CD4-positive, alpha-beta T cell treated with Interleukin-15 for 1 hour (primary cell): ENCODE data around the gene PTPRM.

Source experiments
- DNase-seq: peaks from one replicate; pipeline ENCODE4 v3.0.0-alpha.2; 2020

Gene PTPRM

GRCh38 chr18:8065773-8066172, 498.7 kb downstream of the PTPRM start:
- no peak for DNase-seq

- DNase-seq, result no peak
Measured at GRCh38 chr18:8069708-8070107, 502.6 kb downstream of the PTPRM start.

DNA sequence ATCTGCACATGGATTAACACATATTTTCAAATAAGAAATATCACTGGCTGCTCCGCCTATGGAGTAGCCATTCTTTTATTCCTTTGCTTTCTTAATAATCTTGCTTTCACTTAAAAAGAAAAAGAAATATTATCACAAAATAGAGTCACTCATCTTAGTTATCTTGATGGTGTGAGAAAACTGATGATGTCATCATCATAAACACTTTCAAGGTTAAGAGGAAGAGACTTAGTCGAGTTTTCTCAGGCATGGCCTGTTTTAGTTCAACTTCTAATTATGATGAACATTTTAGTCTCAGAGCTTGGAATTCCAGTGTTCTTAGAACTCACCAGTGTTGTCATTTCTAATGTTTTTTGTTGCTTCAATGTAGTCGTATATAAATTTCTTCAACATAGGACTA, 506.1 kb downstream of the PTPRM start:
- no peak for DNase-seq

GRCh38 chr18:8080092-8080491, 513.0 kb downstream of the PTPRM start:
- DNase-seq, result no peak

GRCh38 chr18:8081267-8081666, 514.2 kb downstream of the PTPRM start:
- no peak for DNase-seq

GRCh38 chr18:8081872-8082553, 514.9 kb downstream of the PTPRM start:
- no peak for DNase-seq

GRCh38 chr18:8084160-8084559, 517.0 kb downstream of the PTPRM start:
- DNase-seq, result no peak

DNA sequence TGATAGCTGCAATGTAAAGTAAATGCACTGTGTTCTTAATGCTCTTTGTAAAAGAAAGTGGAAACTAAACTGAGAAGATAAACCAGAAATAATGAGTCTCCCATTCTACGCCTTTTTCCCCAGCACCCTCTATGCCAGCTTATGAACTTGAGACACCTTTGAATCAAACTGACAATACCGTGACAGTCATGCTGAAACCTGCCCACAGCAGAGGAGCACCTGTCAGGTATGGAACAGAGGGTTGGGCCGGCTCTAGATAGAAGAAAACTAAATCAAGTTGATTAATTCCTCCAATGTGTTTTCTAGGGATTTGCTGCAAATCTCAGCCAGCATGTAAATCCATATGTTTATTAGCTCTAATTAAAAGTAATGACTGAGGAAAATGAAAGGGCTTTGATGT, 521.5 kb downstream of the PTPRM start:
- DNase-seq, result no peak

- DNase-seq, result no peak
Measured at GRCh38 chr18:8091035-8091434, 523.9 kb downstream of the PTPRM start.

DNA sequence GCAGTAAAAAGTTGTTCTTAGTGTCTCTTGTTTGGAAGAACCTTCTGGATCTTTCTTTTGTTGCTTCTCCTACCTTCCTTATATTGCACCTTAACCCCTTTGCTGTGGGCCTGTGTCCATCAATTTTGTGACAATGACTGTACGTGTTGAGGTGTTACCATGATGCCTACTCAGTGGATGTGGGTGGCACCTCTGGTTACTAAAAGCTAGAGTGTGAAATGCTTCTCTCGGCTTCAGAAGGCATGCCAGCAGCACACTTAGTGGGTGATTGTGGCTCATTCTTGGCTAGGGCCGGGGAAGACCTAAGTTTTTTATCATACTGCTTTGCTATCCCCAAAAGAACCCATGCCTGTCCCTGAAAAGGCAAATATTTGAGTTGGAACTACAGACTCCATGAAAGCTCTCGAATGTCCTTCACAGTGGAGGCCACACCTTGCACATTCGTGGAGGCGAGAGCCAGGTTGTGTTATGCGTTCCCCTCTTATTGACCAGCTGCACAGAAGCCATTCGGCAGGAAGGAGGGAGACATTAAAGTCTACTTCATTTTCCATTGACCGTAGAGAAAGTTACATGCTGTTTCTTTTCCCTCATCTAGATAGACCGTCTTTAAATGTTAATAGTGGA, 528.9 kb downstream of the PTPRM start:
- no peak for DNase-seq

GRCh38 chr18:8097399-8097798, 530.3 kb downstream of the PTPRM start:
- DNase-seq, result no peak

- no peak for DNase-seq
Measured at GRCh38 chr18:8097927-8098326, 530.8 kb downstream of the PTPRM start.

- DNase-seq, result no peak
Measured at GRCh38 chr18:8106603-8107002, 539.5 kb downstream of the PTPRM start.

- no peak for DNase-seq
Measured at GRCh38 chr18:8107426-8107825, 540.3 kb downstream of the PTPRM start.

DNA sequence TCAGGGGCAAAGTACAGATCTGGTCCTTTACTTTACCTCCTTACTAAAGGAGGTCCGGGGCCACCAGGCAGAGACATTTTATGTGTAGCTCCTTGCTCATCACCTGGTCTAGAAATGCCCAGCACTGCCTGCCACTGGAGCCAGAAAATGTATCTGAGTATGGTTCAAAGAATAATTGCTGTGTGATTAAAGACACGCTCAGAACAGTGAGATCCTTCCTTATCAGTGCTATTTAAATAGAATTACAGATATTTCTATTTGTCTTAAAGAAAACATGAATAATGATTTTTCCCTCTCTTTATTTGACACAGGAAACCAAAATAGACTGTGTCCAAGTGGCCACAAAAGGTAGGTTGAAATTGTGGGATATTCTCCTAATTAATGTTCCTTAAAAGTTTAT, 547.4 kb downstream of the PTPRM start:
- DNase-seq, result no peak

- DNase-seq, result no peak
Measured at GRCh38 chr18:8116341-8117005, 549.4 kb downstream of the PTPRM start.

DNA sequence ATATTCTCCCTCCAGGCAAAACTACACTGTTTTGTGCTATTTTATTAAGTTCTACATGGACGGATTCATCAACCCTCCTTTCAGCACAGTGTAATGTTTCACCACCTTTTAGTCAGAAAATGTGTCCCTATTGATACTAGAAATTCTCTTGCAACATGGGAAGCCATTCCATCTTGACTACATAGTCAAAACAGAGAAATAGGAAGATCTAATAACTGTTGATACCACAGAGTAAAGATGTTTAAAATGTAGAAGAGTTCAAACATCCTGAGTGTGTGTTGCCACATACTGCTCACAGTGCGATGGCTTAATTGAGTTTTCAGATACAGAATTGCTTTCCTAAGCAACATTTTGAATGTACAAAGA, 549.9 kb downstream of the PTPRM start:
- DNase-seq, result no peak

DNA sequence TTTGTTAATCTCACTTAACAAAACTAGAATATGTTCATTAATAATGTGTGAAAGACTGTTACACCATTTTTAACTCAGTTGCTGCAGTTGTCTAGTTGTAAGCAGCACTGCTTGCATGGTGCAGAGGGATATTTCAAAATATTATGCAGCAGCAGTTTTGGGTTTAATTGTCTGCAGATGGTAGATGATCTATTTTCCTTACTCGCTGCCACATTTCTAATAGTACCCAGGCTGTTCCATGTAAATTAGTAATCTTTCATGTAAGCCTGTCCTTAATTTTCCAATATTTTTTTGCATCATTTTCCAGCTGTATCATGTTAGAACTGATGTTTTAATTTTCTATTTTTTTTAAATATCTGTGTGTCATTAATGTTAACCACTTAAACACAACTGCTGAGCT, 554.0 kb downstream of the PTPRM start:
- no peak for DNase-seq

- DNase-seq, result no peak
Measured at GRCh38 chr18:8121942-8122480, 554.9 kb downstream of the PTPRM start.

GRCh38 chr18:8124232-8125146, 557.4 kb downstream of the PTPRM start:
- DNase-seq, result no peak

- DNase-seq, result no peak
Measured at GRCh38 chr18:8130096-8130495, 563.0 kb downstream of the PTPRM start.

- no peak for DNase-seq
Measured at GRCh38 chr18:8133032-8133431, 565.9 kb downstream of the PTPRM start.

DNA sequence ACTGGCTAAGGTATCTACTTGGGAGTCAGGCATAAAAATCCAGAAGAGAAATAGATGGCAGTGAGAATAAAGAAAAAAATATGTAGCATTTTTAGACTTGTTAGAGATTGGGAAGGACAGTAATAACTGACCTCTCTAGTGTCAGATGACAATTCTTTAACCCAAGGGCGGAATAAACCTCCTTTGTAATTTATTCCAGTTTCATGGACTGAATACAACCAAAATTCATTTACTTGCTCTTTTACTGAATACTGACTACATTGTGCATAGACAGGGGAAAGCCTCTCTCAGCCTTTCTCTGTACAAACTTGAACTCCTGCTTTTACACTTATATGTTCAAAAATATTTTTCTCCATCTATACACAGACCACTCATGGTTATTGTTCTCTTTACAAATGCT, 566.8 kb downstream of the PTPRM start:
- DNase-seq, result no peak
